ENCODE data around the gene PYM1.
A peak's percentile ranks its signal among the peaks of the same experiment; 100 is the strongest.

DNA sequence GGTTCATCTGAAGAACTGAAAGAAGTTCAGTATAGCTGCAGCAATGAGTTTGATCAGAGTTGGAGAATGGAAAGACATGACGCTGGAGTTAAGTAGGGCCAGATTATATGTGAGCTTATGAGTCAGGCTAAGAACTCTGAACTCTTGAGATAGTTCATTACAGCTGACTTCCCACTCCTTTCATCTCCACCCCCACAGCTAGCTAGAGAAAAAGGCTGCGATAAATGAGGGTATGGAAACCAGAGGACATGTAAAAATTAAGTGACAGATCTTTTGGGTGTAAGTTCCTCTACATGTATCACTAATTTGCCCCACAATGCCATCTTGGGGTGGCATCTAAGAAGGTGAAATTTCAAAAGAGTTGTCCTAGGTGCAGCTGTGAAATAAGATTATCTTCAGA lies 28.6 kb downstream of the PYM1 start:
- TF ChIP-seq JUND (IDR thresholded peaks at IDR 0.05) (no peak), POLR2AphosphoS5 (IDR thresholded peaks at IDR 0.05; ENCODE audit: low read depth, low read length) (no peak), YY1 (IDR thresholded peaks at IDR 0.05; ENCODE audit: extremely low read depth, insufficient replicate concordance, low read depth, low read length) (no peak), TCF7L2 (IDR thresholded peaks at IDR 0.05; ENCODE audit: borderline replicate concordance, extremely low read depth, insufficient read depth, insufficient read length) (no peak), POLR2A (IDR thresholded peaks at IDR 0.05; ENCODE audit: borderline replicate concordance, extremely low read depth, insufficient read depth, insufficient read length) (no peak), EZH2phosphoT487 (IDR thresholded peaks at IDR 0.05; ENCODE audit: borderline replicate concordance) (no peak), FOSL1 (IDR thresholded peaks at IDR 0.05; ENCODE audit: low read depth) (no peak), ZFX (IDR thresholded peaks at IDR 0.05) (no peak), CEBPB (IDR thresholded peaks at IDR 0.05; ENCODE audit: low read depth) (no peak), RAD21 (IDR thresholded peaks at IDR 0.05; ENCODE audit: low read depth) (peak; percentile 13; the same call in 1 of the 2 replicates), EZH2 (IDR thresholded peaks at IDR 0.05) (no peak)
- TF ChIP-seq, protein P1, sequence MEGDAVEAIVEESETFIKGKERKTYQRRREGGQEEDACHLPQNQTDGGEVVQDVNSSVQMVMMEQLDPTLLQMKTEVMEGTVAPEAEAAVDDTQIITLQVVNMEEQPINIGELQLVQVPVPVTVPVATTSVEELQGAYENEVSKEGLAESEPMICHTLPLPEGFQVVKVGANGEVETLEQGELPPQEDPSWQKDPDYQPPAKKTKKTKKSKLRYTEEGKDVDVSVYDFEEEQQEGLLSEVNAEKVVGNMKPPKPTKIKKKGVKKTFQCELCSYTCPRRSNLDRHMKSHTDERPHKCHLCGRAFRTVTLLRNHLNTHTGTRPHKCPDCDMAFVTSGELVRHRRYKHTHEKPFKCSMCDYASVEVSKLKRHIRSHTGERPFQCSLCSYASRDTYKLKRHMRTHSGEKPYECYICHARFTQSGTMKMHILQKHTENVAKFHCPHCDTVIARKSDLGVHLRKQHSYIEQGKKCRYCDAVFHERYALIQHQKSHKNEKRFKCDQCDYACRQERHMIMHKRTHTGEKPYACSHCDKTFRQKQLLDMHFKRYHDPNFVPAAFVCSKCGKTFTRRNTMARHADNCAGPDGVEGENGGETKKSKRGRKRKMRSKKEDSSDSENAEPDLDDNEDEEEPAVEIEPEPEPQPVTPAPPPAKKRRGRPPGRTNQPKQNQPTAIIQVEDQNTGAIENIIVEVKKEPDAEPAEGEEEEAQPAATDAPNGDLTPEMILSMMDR (IDR thresholded peaks at IDR 0.05 in 2 of 3, conservative IDR thresholded peaks at IDR 0.05 in 1 of 3; ENCODE audit: borderline replicate concordance in 1 of 3, insufficient read depth in 1 of 3, low read depth in 2 of 3, low read length in 2 of 3), result no peak
- TF ChIP-seq, protein P2, sequence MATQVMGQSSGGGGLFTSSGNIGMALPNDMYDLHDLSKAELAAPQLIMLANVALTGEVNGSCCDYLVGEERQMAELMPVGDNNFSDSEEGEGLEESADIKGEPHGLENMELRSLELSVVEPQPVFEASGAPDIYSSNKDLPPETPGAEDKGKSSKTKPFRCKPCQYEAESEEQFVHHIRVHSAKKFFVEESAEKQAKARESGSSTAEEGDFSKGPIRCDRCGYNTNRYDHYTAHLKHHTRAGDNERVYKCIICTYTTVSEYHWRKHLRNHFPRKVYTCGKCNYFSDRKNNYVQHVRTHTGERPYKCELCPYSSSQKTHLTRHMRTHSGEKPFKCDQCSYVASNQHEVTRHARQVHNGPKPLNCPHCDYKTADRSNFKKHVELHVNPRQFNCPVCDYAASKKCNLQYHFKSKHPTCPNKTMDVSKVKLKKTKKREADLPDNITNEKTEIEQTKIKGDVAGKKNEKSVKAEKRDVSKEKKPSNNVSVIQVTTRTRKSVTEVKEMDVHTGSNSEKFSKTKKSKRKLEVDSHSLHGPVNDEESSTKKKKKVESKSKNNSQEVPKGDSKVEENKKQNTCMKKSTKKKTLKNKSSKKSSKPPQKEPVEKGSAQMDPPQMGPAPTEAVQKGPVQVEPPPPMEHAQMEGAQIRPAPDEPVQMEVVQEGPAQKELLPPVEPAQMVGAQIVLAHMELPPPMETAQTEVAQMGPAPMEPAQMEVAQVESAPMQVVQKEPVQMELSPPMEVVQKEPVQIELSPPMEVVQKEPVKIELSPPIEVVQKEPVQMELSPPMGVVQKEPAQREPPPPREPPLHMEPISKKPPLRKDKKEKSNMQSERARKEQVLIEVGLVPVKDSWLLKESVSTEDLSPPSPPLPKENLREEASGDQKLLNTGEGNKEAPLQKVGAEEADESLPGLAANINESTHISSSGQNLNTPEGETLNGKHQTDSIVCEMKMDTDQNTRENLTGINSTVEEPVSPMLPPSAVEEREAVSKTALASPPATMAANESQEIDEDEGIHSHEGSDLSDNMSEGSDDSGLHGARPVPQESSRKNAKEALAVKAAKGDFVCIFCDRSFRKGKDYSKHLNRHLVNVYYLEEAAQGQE (IDR thresholded peaks at IDR 0.05; ENCODE audit: low read depth), result no peak
- TF ChIP-seq, protein P3, sequence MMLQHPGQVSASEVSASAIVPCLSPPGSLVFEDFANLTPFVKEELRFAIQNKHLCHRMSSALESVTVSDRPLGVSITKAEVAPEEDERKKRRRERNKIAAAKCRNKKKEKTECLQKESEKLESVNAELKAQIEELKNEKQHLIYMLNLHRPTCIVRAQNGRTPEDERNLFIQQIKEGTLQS (IDR thresholded peaks at IDR 0.05), result no peak

All from HCT116 (cell line).